Gastrocnemius medialis (tissue), 4 donors: Measurements from ENCODE around the gene CELF4. TPM values are rescaled to one million over a fixed set of nuclear protein-coding genes. Genes with fewer than 3 reads are reported as not detected.

ENCODE experiments used
- ATAC-seq, 2 donors: fragments of 150-250 bp; one replicate each; pipeline ENCODE4 v1.9.1; 2016
- DNase-seq, 2 donors: peaks; one replicate each; pipeline ENCODE4 v3.0.0-alpha.2; 2019
- H3K27ac ChIP-seq, 4 donors: fragments of 200-600 bp; sonication (generic); 1 replicate in 1 of 4; 2 replicates in 3 of 4; pipeline ENCODE4 v1.5.1; 2016 to 2018; ENCODE audit warnings: mild to moderate bottlenecking in 2 of 4, moderate library complexity in 1 of 4
- H3K27me3 ChIP-seq, 3 donors: fragments of 200-600 bp; sonication (generic) in 2 of 3; 1 replicate in 1 of 3; 2 replicates in 2 of 3; pipeline versions ENCODE4 v1.5.1 to v1.6.0; 2016 to 2019; ENCODE audit warnings: mild to moderate bottlenecking in 1 of 3, moderate library complexity in 1 of 3
- H3K36me3 ChIP-seq, 2 donors: fragments of 200-600 bp; sonication (generic) in 1 of 2; one replicate each; pipeline ENCODE4 v1.5.1; 2017 to 2018
- H3K4me1 ChIP-seq, 2 donors: fragments of 200-600 bp; sonication (generic) in 1 of 2; one replicate each; pipeline ENCODE4 v1.5.1; 2016 to 2017; ENCODE audit warnings: mild to moderate bottlenecking in 2 of 2
- H3K4me3 ChIP-seq, 4 donors: fragments of 200-600 bp; sonication (generic) in 3 of 4; 1 replicate in 1 of 4; 2 replicates in 3 of 4; pipeline ENCODE4 v1.5.1; 2016 to 2019; ENCODE audit warnings: mild to moderate bottlenecking in 2 of 4
- H3K9me3 ChIP-seq, 3 donors: fragments of 200-600 bp; sonication (generic) in 2 of 3; 1 replicate in 1 of 3; 2 replicates in 2 of 3; pipeline ENCODE4 v1.5.1; 2016 to 2019
- POLR2A ChIP-seq, 2 donors: fragments of 450-650 bp; IDR thresholded peaks; one replicate each; pipeline ENCODE4 v1.6.1; 2017; ENCODE audit warnings: antibody characterized with exemption in 2 of 2, mild to moderate bottlenecking in 2 of 2, moderate library complexity in 2 of 2
- in situ Hi-C, 4 donors: fragments of 200-750 bp; cut with MboI; loops; one replicate each; pipeline versions ENCODE4 v1.15.0 to v1.8.0; 2017; ENCODE audit warnings: low sequenced_read_pairs in 4 of 4
- intact Hi-C: fragments of 100-400 bp; cut with DNase I; formaldehyde crosslinking; loops from one replicate; pipeline ENCODE4 v1.15.1; 2023; ENCODE audit warnings: low total_unique reads
- total RNA-seq, 4 donors: library from RNA; depleted of rRNA; stranded (reverse); fragments of >200 nt; gene quantifications; one replicate each; pipeline versions ENCODE4 v1.1.0 to v1.2.3, GENCODE V29; 2016
- TF ChIP-seq, protein P1 (sequence below), 5 experiments: fragments of 450-650 bp in 3 of 5; fragments of 200-600 bp in 2 of 5; sonication (generic) in 2 of 5; IDR thresholded peaks in 4 of 5; conservative IDR thresholded peaks in 1 of 5; 1 replicate in 4 of 5; 2 replicates in 1 of 5; pipeline ENCODE4 v1.5.1; 2016 to 2019; ENCODE audit warnings: antibody characterized with exemption in 5 of 5, mild to moderate bottlenecking in 3 of 5, moderate library complexity in 3 of 5

The CELF4 gene
- total RNA-seq, 4 donors from 2014 or later: not detected

DNA sequence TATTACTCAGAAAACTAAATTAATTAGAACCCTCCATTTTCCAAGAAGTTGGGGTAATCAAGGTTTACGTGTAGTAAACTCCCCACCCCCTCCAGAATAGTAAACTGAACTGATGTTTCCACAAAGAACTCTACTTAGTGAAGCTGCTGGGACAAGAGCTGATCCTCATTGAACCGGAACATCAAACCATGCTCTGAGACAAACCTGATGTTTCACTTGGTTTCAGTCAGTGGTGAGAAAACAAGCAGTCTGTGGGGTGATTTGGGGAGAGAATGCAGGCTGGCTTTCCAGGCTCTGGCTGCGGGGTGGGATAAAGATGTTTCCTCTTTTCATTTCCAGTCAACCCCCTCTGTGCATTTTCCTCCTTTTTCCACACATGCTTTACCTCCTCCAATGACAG is 38.2 kb downstream of the CELF4 start:
- Histone ChIP-seq H3K27ac (no peak overlapping the region), H3K9me3 (no peaks in the 10 kb centered on the region), H3K27me3 (peaks cover 21 to 29% (median 29%) of the 10 kb centered on the region in 3 donors), H3K4me3 (no peak overlapping the region), H3K36me3 (no peaks in the 10 kb centered on the region), H3K4me1 (no peaks in the 10 kb centered on the region)
- no peak for TF ChIP-seq POLR2A (IDR thresholded peaks at IDR 0.05)
- TF ChIP-seq, protein P1, sequence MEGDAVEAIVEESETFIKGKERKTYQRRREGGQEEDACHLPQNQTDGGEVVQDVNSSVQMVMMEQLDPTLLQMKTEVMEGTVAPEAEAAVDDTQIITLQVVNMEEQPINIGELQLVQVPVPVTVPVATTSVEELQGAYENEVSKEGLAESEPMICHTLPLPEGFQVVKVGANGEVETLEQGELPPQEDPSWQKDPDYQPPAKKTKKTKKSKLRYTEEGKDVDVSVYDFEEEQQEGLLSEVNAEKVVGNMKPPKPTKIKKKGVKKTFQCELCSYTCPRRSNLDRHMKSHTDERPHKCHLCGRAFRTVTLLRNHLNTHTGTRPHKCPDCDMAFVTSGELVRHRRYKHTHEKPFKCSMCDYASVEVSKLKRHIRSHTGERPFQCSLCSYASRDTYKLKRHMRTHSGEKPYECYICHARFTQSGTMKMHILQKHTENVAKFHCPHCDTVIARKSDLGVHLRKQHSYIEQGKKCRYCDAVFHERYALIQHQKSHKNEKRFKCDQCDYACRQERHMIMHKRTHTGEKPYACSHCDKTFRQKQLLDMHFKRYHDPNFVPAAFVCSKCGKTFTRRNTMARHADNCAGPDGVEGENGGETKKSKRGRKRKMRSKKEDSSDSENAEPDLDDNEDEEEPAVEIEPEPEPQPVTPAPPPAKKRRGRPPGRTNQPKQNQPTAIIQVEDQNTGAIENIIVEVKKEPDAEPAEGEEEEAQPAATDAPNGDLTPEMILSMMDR (IDR thresholded peaks at IDR 0.05 in 4 of 5, conservative IDR thresholded peaks at IDR 0.05 in 1 of 5): no peak
- in situ Hi-C loops: loop anchor here in 1 of 4 donors (25.0 kb wide), 1 partner anchor 190 kb away; no protein-coding TSS in a partner anchor
- intact Hi-C loops: no loop called here
- ATAC-seq (no peak), DNase-seq (no peak)

DNA sequence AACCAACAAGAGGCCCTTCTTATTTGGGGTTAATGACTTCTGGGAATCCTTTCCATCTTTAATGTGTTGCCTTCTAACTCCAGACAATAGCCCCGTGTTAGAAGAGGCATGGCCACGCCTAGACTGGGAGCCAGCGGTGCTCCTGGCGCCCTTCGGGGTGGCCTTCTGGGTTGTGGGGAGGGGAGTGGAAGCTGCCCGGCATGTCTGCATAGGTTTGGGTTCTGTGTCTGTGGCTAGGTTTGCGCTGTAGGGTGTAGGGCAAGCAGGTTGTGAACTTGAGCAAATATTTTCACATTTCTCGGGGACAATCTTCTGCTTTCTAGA is 40.4 kb downstream of the CELF4 start:
- Histone ChIP-seq H3K4me1 (no peaks in the 10 kb centered on the region), H3K36me3 (no peaks in the 10 kb centered on the region), H3K27ac (no peak overlapping the region), H3K27me3 (peaks cover 21 to 29% (median 29%) of the 10 kb centered on the region in 3 donors), H3K4me3 (no peak overlapping the region), H3K9me3 (no peaks in the 10 kb centered on the region)
- intact Hi-C loops: no loop called here
- DNase-seq (no peak), ATAC-seq (no peak)
- TF ChIP-seq, protein P1 (IDR thresholded peaks at IDR 0.05 in 4 of 5, conservative IDR thresholded peaks at IDR 0.05 in 1 of 5): no peak
- no peak for TF ChIP-seq POLR2A (IDR thresholded peaks at IDR 0.05)
- in situ Hi-C loops: loop anchor here in 1 of 4 donors (25.0 kb wide), 1 partner anchor 188 kb away; no protein-coding TSS in a partner anchor

DNA sequence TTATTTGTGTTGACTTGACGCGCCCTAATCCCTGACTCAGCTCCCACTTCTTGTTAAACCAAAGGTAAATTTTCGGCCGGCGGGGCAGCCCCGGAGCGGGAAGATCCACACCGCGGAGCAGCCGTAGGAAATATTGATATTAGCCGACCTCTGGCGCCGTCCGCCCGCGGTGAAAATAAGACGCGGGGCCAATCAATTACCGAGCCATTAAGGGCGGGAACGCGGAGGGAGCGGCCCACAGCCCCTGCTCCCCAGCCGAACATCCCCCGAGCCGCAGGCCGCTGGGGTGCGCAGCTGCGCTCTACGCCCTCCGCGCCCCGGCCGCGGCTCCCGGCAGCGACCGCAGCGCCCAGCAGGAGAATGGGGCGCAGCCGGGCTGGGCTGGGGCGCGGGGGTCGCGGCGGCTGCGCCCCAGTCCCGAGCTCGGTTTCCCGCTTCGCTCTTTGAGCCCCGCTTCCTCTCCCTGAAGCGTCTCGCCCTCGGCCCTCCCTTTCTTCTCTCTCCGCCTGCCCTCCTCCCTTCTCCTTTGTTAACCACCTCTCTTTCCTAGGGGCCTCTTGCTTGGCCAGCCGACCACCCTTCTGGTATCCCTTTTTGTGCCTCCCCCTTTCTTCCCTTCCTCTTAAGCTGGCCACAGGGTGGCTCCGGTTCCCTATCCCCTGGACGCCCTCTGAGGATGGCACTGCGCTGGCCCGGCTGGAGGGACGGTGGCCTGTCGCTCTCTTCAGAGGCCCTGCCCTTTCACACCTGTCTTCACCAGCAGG is 40.9 kb downstream of the CELF4 start:
- no peak for TF ChIP-seq POLR2A (IDR thresholded peaks at IDR 0.05)
- TF ChIP-seq, protein P1 (IDR thresholded peaks at IDR 0.05 in 4 of 5, conservative IDR thresholded peaks at IDR 0.05 in 1 of 5): no peak
- Histone ChIP-seq H3K27me3 (peaks cover 21 to 29% (median 26%) of the 10 kb centered on the region in 3 donors), H3K4me1 (no peaks in the 10 kb centered on the region), H3K9me3 (no peaks in the 10 kb centered on the region), H3K27ac (no peak overlapping the region), H3K36me3 (no peaks in the 10 kb centered on the region), H3K4me3 (no peak overlapping the region)
- no peak for DNase-seq
- intact Hi-C loops: no loop called here
- ATAC-seq: no peak
- in situ Hi-C loops: loop anchor here in 1 of 4 donors (25.0 kb wide), 1 partner anchor 187 kb away; no protein-coding TSS in a partner anchor

DNA sequence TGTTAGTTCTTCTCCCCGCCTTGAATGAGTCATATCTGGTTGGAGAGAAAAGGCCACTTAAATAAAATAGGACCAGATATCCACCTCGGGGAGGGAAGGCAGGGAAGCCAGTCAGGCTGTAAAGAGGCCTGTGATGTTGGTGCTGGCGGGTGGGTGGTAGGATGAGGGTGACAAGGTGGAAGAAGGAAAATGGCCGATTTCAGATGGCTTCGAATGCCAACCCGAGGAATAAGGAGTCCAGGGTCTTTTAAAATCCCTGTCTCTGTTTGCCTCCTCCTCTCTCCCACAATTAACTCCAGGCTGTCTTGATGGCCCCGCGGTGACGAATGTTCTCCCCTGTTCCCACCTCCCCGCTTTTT is 41.5 kb downstream of the CELF4 start:
- Histone ChIP-seq H3K4me1 (no peaks in the 10 kb centered on the region), H3K36me3 (no peaks in the 10 kb centered on the region), H3K27ac (no peak overlapping the region), H3K9me3 (no peaks in the 10 kb centered on the region), H3K27me3 (peaks cover 21 to 29% (median 26%) of the 10 kb centered on the region in 3 donors), H3K4me3 (no peak overlapping the region)
- DNase-seq: no peak
- no peak for TF ChIP-seq POLR2A (IDR thresholded peaks at IDR 0.05)
- TF ChIP-seq, protein P1 (IDR thresholded peaks at IDR 0.05 in 4 of 5, conservative IDR thresholded peaks at IDR 0.05 in 1 of 5): no peak
- intact Hi-C loops: no loop called here
- ATAC-seq: no peak
- in situ Hi-C loops: no loop called here
